ENCODE data around the gene NXPE3.
"Not testable (repeated sequence)": the region's sequence is repeated elsewhere in the genome, so short reads cannot be mapped to it uniquely, and the experiment has no call there.

NXPE3 gene

DNA sequence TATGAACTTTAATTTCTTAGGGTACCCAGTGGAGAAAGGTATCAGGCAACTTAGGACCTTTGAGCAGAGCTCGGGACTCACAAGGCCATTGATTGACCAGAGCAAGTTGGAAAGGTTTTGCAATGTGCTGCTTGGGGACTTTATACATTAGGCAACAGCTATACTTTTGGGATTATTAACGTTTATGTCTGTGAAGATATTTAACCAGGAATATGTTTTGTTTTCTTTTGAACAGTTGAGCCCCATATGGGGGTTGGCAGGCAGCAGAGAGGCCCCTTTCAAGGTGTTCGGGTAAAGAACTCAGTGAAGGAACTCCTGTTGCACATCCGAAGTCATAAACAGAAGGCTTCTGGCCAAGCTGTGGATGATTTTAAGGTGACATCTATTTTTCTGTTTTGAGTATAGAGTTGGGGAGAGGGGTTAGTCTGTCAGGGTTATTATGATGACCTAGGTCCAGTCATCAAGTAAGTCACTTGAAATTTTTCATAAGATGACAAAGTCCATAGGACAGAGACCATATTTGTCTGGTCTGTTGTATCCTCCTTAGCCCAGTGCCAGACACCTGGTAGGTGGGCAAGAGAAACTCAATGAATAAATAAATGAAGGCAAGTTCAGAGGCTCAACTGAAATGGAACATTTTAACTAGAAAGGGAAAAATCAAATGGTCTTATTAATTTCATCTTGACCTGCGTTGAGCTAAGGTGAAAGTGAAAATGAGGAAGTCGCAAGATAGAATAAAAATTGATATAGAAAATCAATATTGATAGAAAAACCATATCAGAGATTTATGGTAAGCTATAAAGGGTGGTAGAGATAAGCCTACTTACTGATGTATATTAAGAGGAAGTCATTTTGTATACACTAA is 73.1 kb downstream of the NXPE3 start:
- no peak for DNase-seq (ENCODE audit: low read depth, low spot score)

DNA sequence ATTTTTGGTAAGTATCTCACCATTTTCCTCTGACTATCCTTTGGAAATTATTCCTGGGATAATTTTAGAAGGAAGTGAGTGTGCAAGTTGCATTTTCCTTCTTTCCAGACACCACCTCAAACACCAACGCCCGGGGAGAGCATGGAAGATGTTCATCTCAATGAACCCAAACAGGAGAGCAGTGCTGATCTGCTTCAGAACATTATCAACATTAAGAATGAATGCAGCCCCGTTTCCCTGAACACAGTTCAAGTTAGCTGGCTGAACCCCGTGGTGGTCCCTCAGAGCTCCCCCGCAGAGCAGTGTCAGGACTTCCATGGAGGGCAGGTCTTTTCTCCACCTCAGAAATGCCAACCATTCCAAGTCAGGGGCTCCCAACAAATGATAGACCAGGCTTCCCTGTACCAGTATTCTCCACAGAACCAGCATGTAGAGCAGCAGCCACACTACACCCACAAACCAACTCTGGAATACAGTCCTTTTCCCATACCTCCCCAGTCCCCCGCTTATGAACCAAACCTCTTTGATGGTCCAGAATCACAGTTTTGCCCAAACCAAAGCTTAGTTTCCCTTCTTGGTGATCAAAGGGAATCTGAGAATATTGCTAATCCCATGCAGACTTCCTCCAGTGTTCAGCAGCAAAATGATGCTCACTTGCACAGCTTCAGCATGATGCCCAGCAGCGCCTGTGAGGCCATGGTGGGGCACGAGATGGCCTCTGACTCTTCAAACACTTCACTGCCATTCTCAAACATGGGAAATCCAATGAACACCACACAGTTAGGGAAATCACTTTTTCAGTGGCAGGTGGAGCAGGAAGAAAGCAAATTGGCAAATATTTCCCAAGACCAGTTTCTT is 74.2 kb downstream of the NXPE3 start:
- DNase-seq (ENCODE audit: low read depth, low spot score): no peak

DNA sequence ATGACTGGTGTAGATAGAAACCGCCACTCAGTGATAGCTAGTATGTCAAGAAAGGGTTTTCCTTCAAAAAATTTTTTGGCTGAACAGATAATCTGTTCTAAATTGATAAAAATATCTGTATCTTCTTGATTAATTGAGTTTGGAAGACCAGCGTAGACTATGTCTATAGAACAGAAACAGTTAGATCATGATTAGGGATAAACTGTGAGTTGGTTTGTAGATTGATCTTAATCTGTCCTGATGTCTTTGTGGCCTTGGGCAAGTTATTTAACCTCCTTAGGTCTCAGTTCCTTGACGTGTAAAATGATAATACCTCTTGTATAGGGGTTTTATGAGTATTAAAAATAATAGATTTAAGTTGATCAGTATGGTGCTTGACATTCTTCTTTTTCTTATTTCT is 75.0 kb downstream of the NXPE3 start:
- DNase-seq (ENCODE audit: low read depth, low spot score): no peak

DNA sequence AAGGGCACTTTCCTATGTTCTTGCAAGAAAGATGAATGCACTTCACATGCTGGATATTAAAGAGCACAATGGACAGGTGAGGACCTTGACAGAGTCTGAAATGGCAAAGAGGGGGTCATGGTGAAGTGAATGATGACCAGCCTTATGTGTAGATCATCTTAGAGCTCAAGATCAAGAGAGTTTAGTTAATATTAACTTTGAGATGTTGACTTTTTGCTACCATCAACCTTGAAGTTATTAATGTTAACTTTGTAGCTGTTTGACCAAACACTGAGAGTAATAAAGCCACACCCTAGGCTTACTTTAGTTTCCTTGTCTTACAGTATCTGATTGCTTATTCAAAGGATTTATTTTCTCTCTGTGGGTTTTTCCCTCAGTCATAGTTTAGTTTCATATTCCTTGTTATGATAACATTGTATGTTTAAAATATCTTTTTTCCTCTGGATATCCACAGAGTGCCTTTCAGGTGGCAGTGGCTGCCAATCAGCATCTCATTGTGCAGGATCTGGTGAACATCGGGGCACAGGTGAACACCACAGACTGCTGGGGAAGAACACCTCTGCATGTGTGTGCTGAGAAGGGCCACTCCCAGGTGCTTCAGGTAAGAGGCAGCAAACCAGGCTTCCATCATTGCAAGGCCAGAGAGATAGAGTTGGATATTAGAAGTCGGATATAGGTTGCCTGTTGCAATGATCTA is 75.7 kb downstream of the NXPE3 start:
- no peak for DNase-seq (ENCODE audit: low read depth, low spot score)

DNA sequence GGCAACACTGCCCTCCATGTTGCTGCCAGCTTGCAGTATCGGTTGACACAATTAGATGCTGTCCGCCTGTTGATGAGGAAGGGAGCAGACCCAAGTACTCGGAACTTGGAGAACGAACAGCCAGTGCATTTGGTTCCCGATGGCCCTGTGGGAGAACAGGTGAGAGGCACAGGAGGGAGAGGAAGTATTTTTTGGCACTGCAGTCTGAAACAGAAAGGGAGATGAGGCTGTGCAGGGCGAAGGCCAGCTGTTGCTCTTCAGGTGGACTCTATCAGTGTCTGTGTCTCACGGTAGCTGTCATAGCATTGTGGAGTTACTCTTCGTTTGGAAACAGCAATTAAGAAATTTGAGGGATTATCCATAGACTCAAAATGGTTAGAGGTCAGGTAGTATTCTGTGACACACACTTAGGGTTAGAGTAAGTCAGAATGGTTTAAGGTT is 78.3 kb downstream of the NXPE3 start:
- no peak for DNase-seq (ENCODE audit: low read depth, low spot score)

DNA sequence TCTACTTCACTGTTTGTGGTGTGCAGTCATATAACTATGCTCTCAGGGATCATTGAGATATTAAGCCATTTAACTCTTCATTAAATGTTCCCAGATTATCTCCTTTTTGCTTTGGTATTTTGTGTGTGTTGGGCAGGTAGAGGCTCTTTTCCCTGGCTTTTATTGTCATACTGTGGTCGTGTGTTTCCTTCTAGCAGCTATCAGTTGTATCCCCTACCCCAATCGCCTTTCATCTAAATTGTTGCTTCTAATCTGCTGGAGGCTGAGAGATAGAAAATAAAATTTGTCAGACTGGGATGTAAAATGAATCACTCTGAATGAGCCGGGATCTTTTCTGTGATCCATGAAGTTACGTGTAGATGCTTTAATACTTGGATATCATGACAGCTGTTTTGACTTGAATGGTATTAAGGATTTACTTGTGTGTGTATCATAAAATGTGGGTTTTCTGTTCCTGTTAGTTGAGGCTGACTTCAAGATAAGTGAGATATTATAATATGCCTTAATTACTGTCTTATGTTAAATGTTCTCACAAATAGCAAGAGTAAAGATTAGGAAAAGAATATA is 79.5 kb downstream of the NXPE3 start:
- DNase-seq (ENCODE audit: low read depth, low spot score): no peak

DNA sequence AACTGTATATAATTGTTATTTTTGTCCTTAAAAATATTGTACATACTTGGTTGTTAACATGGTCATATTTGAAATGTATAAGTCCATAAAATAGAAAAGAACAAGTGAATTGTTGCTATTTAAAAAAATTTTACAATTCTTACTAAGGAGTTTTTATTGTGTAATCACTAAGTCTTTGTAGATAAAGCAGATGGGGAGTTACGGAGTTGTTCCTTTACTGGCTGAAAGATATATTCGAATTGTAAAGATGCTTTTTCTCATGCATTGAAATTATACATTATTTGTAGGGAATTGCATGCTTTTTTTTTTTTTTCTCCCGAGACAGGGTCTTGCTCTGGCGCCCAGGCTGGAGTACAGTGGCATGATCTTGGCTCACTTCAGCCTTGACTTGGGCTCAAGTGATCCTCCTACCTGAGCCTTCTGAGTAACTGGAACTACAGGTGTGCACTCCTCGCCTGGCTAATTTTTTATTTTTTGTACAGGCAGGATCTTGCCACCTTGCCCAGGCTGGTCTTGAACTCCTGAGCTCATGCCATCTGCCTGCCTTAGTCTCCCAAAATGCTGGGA is 81.0 kb downstream of the NXPE3 start:
- DNase-seq (ENCODE audit: low read depth, low spot score): no peak

DNA sequence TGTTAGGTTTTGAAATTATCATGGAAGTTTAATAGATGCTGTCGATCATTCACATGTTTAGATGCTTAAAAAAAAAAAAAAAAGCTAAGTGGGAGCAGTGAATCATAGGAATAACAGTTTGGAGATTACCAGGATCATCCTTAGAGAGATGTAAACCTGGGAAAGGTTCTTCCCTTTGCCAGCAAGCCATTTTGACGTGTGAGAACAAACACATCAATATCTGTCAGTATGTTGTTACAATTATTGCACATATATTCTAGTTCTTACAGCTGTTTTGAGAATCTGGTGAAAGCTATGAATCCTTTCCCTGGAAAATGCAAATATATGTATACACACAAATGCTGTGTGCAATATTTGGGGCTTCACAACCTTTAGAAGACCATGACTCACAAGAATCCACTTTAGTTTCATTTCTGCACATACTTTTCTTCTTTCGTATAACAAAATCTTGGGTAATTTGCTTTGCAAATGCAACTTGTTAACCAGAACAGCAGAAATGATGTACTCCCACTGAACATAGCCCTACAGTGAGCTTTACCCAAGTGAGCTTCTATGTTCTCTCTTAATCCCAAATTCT is 82.3 kb downstream of the NXPE3 start:
- peak; percentile 41 for DNase-seq (ENCODE audit: low read depth, low spot score)

DNA sequence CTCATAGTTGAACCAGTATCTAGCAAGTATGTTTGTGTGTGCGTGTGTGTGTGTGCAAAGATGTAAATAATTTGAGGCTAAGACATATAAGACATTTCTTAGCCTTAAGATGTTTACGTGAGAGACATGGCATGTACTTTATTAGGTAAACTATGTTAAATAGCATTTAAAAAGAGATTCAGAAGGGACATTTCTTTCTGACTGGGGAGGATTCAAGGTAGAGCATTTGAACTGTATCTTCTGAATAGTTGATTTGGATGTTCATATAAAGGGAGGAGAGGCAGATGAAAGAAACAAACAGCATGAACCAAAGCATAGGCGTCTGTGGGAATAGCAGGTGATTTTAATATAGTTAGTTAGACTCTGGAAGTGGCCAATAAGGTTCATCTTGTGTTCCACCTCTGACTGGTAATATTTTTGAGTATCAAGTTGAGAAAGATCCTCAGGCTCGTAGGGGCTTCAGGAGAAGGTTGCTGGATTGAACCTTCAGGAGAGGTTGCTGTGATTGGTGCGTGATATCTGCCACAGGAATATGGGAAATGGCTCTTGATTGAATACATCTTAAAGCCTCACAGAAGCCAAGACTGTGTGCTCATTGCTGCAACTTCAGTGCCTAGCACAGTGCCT is 82.9 kb downstream of the NXPE3 start:
- DNase-seq (ENCODE audit: low read depth, low spot score): no peak

DNA sequence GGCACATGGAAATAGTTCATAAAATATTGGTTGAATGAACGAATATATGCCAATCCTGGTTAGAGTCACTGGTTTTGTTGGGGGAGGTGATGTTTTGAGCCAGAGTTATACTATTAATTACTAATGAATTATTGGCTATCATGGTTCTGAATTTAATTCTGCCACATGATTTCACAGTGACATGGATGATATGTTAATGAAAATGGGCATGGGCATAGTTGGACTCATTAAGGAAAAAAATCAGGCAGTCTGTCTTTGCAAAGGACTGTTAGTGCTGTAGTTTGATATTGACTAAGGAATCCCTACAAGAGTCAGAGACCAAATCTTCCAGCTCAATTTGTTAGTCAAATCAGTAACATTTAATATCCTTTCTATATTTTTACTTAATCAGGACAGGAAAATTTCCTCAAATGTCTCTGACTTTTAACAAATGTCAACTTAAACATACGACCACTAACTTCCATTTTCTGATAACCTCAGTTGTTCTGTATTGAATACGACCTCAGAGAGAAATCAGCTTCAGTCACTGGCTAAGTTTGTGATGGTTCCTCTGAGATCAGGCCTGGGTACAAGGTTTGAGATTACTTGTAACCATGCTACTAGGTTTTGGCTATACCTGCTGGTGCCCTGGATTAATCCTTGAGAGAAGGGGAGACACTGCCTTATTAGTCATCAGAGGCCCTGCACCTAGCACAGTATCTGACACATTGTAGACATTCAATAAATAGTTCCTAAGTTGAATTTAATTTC is 83.6 kb downstream of the NXPE3 start:
- no peak for DNase-seq (ENCODE audit: low read depth, low spot score)

DNA sequence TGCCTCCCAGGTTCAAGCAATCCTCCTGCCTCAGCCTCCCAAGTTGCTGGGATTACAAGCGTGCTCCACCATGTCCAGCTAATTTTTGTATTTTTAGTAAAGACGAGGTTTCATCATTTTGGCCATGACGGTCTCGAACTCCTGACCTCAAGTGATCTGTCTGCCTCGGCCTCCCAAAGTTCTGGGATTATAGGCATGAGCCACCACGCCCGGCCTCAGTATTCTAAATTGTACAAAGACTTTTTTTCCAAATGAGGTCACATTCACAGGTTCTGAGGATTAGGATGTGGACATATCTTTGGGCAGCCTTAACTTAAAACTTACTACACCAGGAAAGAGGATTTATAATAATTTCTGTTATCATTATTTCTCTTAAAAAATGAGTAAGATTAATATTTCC is 85.9 kb downstream of the NXPE3 start:
- DNase-seq (ENCODE audit: low read depth, low spot score): not testable (repeated sequence)

DNA sequence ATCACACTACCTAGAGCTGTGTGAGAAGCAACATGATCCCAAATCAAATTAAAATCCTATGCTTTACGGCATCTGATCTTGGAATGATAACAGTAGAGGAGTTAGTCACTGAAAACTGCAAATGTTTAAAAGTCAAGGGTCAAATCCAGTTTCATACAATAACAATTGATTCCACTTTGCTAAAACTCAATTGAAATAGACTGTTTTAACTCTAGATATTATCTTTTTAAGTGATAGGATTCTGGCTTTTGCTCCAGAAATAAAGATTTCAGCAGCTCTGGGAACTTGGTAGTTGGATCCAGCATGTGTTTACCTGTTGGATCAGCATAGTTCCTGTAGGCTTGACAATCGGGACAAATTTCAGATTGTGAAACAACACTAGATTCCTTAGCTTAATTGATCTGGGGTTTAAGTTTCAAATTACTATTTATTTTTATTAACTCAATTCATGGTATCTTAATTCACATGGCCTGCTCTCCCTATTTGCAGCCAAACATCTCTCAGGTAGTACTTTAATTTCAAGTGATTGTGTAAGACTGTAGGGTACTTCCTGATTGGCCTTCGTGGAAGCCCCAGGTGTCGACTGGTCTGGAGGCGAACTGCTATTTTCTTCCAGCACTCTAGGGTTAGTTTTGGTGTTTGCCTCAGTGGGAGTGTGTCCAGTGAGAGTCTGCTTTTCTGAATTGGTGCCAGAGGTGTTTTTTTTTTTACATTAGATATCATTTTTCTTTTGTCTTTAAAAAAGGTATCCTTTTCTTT is 86.9 kb downstream of the NXPE3 start:
- no peak for DNase-seq (ENCODE audit: low read depth, low spot score)

DNA sequence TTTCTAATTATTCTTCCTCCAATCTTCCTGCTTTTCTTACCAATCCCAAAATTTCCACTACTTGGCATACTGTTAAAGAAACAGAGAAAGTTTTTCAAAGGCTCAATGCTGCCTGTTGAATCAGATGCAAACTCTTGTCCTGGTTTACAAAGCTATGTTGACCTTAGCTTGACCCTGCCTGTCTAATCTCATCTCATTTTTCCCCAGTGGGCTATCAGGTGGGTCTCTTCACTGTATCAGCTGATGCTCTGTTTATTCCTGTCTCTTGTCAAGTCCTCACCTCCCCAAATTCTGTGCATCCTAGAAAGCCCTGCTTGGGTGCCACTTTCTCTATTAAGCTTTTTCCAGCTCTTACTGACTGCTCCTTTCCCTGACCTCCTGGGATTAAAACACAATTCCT is 88.5 kb downstream of the NXPE3 start:
- no peak for DNase-seq (ENCODE audit: low read depth, low spot score)

DNA sequence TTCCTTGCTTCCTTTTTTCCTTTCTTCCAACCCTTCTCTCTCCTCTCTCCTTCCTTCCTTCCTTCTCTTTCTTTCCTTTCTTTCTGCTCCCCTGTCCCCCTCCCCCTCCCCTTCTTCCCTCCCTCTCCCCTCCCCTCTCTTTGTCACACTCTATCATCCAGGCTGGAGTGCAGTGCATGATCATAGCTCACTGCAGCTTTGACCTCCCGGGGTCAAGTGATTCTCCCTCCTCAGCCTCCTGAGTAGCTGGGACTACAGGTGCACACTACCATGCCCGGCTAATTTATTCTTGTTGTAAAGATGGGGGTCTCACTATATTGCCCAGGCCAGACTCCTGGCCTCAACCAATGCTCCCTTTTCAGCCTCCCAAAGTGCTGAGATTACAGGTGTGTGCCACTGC is 89.0 kb downstream of the NXPE3 start:
- DNase-seq (ENCODE audit: low read depth, low spot score): no peak

DNA sequence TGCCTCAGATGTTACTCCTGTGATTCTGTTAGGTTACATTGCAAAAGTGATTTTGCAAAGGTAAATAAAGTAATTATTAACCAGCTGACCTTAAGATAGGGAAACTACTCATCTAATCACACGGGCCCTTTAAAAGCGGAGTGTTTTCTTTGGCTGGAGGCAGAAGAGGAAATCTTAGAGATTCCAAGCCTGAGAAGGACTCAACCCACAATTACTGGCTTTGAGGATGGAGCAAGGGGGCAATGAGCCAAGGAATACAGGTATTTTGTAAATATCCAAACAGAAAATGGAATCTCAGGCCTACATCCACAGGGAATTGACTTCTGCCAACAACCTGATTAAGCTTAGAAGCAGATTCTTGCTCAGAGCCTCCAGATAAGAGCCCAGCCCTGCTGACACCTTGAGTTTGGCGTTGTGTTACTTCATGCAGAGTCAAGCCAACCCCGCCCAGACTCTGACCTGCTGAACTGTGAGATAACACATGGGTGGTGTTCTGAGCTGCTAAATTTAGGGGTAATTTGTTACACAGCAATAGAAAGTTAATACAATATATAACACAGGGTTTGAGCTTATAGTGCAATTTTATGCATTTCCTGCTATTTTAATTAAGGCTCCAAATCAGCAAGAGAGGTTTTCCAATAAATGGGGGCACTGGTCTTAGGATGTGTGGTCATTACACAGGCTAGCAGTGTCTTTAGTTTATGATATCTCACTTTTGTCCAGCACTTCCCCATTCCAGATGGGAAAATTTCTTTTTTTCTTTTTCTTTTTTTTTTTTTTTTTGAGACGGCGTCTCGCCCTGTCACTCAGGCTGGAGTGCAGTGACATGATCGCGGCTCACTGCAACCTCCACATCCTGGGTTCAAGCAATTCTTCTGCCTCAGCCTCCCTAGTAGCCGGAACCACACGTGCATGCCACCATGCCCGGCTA is 89.8 kb downstream of the NXPE3 start:
- peak; percentile 90 for DNase-seq (ENCODE audit: low read depth, low spot score)

DNA sequence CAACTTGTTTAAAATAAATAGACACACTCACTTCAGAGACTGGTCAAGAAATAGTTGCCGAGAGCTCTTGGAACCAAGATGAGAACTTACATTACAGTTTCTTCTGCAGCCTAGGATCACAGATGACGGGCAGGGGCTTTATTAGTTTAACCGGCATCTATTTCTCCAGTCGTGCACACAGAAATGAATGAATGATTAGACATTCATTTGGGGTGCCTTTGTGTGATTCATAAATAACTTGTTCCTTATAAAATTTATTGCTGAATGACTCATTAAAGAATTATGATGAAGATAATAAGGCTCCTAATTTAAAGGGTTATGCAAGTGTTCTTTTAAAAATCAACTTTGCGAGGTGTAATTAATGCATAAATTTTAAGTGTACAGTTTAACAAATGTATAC is 91.1 kb downstream of the NXPE3 start:
- DNase-seq (ENCODE audit: low read depth, low spot score): no peak

DNA sequence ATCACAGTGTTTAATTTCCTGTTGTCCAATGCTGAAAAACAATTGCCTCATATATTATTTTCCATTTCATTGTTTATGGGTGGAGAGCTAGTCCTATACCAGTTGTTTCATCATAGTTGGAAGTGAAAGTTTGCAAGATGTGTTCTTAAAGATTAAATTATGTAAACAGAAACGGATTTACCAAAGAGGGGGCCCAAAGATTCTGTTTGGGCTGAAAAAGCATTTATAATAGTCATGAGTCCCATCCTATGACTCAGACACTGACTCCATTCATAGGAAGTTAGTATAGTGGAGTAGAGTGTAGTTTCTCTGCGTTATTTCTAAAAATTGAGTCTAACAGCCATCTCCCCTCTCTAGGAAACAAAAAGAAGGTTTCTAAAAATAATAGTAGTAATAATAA is 94.6 kb downstream of the NXPE3 start:
- DNase-seq (ENCODE audit: low read depth, low spot score): no peak

DNA sequence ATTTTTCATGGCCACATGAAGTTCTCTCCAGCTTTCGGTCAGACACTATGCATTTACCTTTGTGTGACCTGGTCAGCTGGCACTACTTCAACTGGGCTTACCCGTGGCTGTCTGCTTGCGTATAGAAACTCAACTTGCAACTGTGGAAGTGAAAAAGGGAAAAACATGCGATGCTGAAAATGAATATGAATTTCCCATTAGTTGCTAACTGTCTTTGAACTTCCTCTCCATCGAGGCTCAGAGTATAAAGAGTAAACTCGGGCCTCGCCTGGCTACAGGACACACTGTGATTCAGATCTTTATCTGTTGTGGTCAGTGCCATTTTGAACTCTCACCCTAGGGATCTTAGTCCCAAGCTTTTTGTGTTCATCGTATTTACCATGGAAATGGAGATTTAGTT is 97.1 kb downstream of the NXPE3 start:
- no peak for DNase-seq (ENCODE audit: low read depth, low spot score)
